H7 (cell line): ENCODE data around the gene ZNF692. TPM values are rescaled to one million over a fixed set of nuclear protein-coding genes. Genes with fewer than 3 reads are reported as not detected.

Experiments
- DNase-seq: peaks from one replicate; pipeline ENCODE4 v3.0.0; 2012
- H3K27me3 ChIP-seq: 2 replicates; pipeline ENCODE4 v1.6.0; 2011; ENCODE audit warnings: mild to moderate bottlenecking, low read length; ENCODE audit not compliant: control insufficient read depth, insufficient read depth
- H3K36me3 ChIP-seq: replicated peaks from 2 replicates; pipeline ENCODE4 v1.5.1; 2011; ENCODE audit warnings: low read length; ENCODE audit not compliant: control insufficient read depth, insufficient read depth
- H3K4me3 ChIP-seq: 2 replicates; pipeline ENCODE4 v1.5.1; 2011; ENCODE audit warnings: low read depth, mild to moderate bottlenecking, control low read depth, low read length, moderate library complexity; ENCODE audit not compliant: insufficient read depth
- total RNA-seq: library from RNA; depleted of rRNA; stranded (reverse); fragments of >200 nt; shearing (Covaris generic); gene quantifications from 2 replicates; pipeline ENCODE4 v1.2.3, GENCODE V29; 2014

ZNF692 gene
- total RNA-seq, 1 experiment from 2014 or later, result 64.2 TPM

DNA sequence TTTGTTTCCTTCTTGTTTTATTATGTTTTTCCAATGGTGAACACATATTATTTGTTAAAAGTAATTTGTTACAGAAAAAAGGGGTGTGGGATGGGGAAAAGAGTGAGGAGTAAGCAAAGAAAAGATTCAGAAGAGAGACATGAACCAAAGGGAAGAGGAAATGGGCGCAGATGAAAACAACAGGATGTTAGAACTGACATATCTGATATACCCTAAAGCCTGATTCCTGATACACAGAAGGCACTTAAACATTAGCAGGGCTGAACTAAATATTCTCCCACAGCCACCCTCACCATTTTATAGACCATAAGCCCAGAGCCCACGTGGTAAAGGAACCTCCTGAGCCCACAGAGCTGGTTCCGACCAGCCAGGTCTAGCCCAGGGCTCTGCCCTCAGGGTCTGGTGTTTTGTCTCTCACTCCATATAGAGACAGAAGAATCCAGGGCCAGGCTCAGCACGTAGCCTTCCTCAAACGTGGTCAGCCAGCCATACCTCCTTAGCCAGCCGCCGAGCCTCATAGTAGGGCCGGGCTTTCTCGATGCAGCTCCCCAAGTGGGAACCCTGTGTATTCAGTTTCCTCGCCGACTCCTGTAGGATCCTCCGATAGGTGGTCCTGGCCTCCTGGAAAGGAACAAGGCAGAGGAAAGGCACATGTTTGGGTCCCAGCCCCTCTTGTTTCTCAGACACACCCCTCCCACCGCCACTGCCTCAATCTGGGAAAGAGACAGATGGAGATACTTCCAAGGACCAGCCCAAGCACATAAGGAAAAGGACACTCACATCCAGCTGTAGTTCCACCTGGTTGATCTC is 42.6 kb downstream of the ZNF692 start:
- Histone ChIP-seq H3K4me3 (no peak overlapping the region), H3K27me3 (no peaks in the 10 kb centered on the region), H3K36me3 (peaks cover 19% of the 10 kb centered on the region)
- no peak for DNase-seq

DNA sequence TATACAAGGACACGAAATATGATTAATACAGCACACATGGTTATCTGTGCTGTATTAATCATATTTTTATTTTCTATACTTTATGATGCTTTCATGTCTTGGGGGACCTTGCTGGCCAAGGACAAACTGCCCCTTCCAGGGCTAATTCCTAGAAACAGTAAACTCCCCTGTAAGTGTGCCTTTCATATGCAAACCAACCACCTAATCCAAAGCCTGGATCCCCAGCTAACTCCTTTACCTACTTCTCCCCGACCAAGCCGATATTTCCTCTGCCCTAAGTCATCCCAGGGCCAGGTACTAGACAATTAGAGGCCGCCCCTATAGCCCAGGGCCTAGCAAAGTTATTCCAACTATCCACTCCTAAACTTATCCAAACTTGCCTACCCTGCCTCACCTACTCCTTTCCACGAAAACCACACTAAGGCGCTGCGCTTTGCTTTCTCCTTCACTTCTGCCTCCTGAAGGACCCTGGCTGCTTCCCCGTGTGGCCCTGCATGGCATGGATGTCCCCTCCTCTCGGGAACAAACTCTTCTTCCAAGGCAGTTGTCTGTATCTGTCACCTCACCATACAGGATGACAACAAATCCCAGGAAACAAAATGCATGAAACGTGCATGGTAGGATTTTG is 43.4 kb downstream of the ZNF692 start:
- H3K4me3 ChIP-seq, result no peak overlapping the region
- peak; percentile 58 for DNase-seq
- H3K36me3 ChIP-seq, result peaks cover 19% of the 10 kb centered on the region

DNA sequence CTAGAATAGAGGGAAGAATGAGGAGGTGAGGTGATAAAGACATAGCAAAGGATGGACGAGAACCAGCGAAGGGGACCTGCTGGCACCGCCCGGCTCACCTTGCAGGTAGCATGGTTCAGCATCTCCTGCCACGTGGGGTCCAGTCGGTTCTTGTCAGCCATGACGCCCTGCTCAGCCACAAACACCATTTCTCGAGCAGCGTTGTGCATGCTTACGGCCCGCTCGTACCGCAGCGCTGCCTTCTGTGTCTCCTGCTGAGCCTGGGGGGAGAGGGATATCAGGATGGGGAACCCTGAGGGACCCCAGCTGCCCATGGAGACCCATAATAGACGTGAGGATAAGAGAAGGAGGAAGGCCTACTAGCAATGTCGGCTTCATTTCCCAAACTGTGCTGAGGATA is 44.5 kb downstream of the ZNF692 start:
- no peak overlapping the region for H3K4me3 ChIP-seq
- DNase-seq, result no peak
- H3K27me3 ChIP-seq, result no peaks in the 10 kb centered on the region
- H3K36me3 ChIP-seq, result peaks cover 19% of the 10 kb centered on the region

More for the DNA sequence above, 43.4 kb downstream of the ZNF692 start:
- H3K27me3 ChIP-seq, result no peaks in the 10 kb centered on the region

DNA sequence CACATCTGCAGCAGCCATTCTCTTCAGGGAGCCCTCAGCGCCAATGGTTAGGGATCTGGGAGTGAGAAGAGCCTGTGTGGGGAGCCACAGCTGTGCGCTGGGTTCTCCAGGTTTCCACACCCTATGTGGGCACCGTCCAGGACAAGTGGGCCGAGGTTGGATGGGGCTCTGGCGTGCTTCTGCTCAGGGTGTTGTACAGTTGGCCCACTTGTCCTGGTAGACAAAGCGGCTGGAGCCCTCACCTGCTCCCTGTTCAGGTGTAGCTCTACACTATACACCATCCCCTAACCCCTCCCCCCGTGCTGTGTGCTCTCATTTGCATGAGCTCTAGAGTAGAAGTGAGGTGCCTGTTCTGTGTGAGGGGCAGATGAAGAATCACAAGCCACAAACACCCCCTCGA is 45.3 kb downstream of the ZNF692 start:
- DNase-seq, result no peak
- Histone ChIP-seq H3K4me3 (no peak overlapping the region), H3K36me3 (peaks cover 19% of the 10 kb centered on the region), H3K27me3 (no peaks in the 10 kb centered on the region)

DNA sequence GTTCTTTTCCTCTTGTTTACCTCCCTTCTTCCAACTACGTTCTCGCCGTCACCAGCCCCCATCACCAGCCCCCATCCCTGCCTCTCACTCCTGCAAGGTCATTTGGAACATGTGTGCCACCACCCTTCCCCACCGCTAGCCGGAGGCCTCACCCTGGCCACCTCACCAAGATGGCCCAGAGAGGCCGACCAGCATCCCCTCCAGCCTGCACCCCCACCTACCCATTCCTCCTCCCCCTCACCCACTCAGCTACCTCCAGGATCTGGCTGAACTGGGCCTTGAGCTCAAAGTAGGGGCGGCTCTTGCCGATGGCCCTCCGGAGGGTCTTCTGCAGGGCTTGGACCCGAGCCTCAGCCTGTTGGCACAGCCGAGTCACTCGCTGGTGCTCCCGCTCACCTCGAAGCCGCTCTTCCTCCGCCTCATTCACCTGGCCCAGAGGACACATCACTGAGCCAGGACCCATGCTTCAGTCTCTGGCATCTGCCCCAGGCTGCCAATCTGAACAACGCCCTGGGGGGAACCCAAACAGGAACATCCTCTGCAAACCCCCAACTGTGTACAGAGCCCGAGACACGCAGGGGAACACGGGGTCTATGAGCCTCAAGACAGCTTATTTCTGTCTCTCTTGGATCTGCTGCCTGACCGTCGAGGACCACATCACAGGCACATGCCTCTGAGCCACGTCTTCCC is 46.0 kb downstream of the ZNF692 start:
- Histone ChIP-seq H3K36me3 (peaks cover 19% of the 10 kb centered on the region), H3K27me3 (no peaks in the 10 kb centered on the region), H3K4me3 (no peak overlapping the region)
- no peak for DNase-seq

DNA sequence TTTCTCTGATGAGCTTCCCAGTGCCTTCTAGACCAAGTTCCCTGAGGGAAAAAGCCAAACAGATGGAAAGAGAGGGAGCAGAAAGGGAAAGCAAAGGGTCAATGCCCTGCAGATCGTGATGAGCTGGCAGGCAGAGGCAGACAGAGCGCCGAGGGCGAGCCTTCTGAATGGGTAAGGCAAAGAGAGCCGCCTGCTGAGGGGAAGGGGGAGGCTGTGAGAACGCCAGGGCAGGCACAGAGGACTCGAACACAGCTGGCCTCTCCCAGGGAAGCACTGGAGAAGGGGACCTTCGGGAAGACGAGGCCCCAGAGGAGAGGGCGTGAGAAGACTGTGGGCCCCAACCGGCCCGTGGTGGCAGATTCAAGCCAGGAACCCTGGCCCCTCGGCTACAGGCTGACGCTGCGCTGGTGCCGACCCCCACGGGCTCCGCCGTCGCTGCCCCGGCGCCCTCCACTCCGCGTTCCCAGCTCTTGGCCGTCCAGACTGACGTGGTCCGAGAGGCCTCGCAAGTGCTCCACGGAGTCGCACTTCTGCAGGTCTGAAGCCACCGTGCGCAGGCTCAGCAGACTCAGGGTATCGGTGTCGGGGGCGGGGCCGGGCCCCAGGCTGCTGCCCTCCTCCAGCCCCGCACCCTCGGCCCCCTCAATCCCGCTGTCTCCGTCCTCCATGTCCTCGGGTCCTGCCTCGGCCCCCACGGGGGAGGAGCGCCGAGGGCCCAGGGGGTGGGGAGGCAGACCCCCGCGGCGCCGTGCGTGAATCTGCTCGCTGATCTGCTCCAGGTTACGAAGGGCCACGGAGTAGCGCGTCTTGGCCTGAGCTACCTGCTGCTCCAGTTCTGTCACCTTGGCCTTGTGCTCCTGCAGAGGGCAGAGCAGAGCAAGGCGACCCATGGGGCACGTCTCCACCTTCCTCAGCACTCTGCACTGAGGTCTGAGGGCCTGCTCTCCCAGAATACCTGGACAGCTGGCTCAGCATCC is 47.1 kb downstream of the ZNF692 start:
- peaks cover 19% of the 10 kb centered on the region for H3K36me3 ChIP-seq
- DNase-seq, result peak; percentile 74
- H3K27me3 ChIP-seq, result no peaks in the 10 kb centered on the region
- no peak overlapping the region for H3K4me3 ChIP-seq

DNA sequence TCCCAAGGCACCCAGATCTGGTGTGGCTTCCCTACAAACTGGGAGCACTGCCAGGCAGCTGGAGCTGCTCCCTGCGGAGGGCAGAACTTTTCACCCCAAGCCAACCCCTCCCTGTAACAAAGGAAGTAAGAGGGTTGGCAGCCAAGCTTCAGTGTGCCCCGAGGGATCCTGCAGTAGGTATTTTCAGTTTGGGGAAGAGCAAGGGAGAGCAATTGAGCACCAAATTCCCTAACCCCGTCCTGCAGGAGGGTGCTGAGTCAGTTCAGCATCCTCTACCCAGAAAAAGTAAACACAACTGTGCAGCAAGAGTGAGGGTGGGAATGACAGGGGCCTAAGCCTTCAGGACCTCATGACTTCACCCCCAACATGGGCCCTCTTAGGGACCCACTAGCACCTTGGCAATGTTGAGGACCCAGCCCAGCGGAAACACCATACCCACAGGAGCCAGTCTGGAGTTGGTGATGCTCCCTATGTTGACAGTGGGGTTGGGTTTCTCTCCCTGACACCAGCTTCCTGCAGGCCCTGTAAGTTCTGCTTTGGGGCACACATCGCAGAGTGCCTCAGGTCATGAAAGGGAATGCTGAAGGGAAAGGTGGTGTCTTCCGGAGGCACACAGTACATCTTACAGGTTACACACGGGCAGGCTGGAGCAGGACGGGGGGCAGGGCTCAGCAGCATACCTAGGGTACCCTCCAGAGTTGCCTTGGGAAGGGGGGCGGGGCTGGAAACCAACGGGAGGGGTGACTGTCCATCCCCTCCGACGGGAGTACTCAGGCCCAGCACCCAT is 48.0 kb downstream of the ZNF692 start:
- Histone ChIP-seq H3K4me3 (no peak overlapping the region), H3K36me3 (peaks cover 13% of the 10 kb centered on the region), H3K27me3 (no peaks in the 10 kb centered on the region)
- DNase-seq, result no peak

DNA sequence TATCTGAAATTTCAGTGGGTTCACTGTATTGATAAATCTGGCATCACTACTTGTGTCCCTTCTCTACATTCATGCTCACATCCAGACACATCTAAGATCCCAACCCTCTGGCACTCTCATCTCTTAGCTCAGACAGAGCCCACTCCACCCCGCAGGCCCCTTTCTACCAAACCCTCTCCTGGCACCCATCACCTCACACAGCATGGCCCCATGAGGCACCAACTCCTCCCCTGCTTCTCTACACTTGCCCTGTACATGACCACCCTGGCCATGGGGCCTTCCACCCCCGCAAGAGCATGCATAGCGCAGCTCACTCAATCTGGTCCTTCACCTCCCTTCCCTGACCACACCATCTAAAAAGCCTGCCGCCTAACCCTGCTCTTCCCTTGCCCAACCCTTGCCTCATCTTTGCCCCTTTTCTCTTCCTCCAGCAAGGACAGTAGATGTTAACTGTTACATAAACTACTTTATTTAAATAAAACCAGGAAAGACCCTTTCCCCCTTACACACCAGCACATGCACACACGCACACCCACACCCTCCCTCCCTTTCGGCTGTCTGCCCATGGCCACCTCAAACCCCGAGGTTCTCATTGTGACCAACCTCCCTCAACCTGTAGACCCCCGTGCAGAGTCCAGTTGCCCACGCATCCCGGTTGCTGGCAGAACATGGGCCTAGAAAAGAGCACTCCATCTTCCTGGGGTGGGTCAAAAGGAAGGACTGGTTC is 48.7 kb downstream of the ZNF692 start:
- no peak for DNase-seq
- no peak overlapping the region for H3K4me3 ChIP-seq
- peaks cover 13% of the 10 kb centered on the region for H3K36me3 ChIP-seq
- no peaks in the 10 kb centered on the region for H3K27me3 ChIP-seq

DNA sequence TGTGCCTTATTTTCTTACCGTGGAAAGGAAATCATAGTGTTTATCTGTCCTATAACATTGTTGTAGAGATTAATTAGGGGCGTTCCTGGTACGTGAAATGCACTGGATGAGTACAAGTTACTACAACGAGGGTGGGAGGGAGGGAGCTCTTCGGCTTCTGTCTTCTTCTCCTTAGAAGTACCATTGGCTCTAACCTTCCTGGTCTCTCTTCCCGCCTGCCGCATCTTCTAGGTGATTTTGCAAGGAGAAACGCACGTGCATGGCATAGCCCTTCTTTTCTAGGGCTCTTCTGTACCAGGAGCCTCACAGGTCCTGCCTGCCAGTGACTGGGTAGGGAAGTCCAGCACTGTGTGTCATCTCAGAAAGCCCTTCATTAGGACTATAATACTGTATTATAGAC is 50.0 kb downstream of the ZNF692 start:
- Histone ChIP-seq H3K36me3 (peaks cover 5% of the 10 kb centered on the region), H3K27me3 (no peaks in the 10 kb centered on the region), H3K4me3 (no peak overlapping the region)
- no peak for DNase-seq

DNA sequence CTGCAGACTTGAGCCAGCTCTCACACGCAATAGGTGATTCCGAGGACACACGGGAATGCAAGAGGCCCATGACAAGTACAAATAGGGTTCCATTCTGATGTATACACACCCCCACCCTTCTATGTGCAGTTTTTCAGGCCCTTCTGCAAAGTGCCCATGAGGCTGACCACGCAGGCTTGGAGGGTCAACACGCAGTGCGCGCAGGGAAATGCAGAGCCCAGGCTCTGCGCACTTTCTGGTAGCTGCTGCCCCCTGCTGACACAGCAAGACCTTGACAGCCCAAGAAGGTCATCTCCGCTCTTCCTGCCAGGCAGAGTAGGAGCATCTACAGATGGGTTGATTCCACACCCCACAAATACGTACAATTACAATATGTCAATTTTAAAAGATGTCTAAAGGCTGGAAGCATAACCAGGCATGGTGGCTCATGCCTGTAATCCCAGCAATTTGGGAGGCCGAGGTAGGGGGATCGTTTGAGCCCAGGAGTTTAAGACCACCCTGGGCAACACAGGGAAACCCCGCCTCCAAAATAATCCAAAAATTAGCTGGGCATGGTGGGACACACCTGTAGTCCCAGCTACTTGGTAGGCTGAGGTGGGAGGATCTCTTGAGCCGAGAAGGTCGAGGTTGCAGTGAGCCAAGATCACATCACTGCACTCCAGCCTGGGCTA is 51.7 kb downstream of the ZNF692 start:
- H3K4me3 ChIP-seq, result no peak overlapping the region
- no peaks in the 10 kb centered on the region for H3K27me3 ChIP-seq
- peak; percentile 72 for DNase-seq
- H3K36me3 ChIP-seq, result no peaks in the 10 kb centered on the region; the same call in 1 of the 2 replicates

DNA sequence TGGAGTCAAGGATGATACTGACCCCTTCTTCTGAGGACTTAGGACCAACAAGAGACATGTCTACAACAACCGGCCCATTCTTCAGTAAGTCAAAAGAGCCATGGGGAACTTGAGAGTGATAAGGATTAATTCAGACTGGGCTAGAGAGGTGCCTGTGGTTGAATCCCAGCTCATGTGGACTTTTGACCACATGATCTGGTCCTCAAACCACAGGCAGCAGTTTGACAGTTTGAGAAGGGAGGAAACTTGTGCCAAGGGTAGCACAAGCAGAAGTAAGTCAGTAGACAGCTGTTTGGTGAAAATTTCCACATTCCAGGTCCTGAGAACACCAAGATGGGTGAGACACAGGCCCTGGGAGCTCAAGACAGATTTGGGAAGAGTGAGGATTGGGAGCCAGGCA is 53.0 kb downstream of the ZNF692 start:
- H3K27me3 ChIP-seq, result no peaks in the 10 kb centered on the region
- no peak for DNase-seq
- no peak overlapping the region for H3K4me3 ChIP-seq
- H3K36me3 ChIP-seq, result no peaks in the 10 kb centered on the region

DNA sequence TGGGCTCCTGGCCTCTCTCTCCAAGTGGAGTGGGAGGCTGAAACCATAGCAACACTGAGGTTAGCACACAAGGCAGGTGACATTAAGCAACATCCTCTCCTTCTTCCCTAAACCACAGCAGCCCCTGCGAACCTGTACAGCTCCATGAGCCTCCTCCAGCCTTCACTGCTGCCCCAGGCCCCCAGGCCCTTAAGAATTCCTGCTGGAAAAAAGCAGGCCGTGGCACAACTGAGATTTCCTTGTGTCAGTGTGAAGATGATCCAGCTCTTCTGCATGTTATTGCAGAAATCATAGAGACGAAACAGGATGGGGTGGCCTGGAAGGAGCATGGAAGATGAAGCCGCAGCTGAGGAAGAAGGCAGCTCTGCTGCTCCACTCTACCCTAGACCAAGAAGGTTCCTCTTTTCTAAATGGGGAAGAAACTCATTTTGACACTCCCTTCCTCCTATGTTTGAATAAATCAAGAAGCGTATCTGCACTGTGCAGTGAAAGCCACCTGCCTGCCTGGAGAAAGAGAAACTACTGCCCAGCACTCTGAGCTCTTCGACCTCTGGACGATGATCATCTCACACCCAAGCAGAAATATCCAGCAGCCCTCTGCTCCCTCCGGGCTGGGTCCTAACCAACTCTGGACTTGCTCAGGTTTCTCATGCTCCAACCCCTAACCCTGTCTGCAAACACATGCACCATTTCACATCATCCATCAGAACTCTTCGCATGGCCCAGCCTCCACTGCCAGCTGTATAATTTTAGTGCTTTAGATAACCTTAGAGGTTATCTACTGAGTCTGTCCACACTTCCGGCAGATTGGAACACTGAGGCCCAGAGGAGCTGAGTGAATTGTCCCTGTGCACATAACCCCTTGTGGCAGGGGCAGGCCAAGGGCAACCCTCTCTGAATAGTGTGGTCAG is 53.9 kb downstream of the ZNF692 start:
- Histone ChIP-seq H3K27me3 (no peaks in the 10 kb centered on the region), H3K4me3 (no peak overlapping the region), H3K36me3 (no peaks in the 10 kb centered on the region)
- no peak for DNase-seq
